Neural cell (in vitro differentiated cells): ENCODE measurements around the gene CHCHD1.

Experiments used
- CTCF ChIP-seq: fragments of 450-650 bp; IDR thresholded peaks from 2 replicates; pipeline ENCODE4 v1.5.1; 2014; ENCODE audit warnings: antibody characterized with exemption, mild to moderate bottlenecking, moderate library complexity; ENCODE audit not compliant: poor library complexity, severe bottlenecking
- EP300 ChIP-seq: fragments of 450-650 bp; conservative IDR thresholded peaks from 2 replicates; pipeline ENCODE4 v1.6.1; 2014; ENCODE audit warnings: antibody characterized with exemption, mild to moderate bottlenecking, moderate library complexity; ENCODE audit not compliant: poor library complexity, severe bottlenecking
- EZH2 ChIP-seq: fragments of 200-600, 300-800 bp; shearing (Covaris generic), sonication (generic); IDR thresholded peaks from 2 replicates; pipeline ENCODE4 v1.6.1; 2014; ENCODE audit warnings: antibody characterized with exemption, low read length, borderline replicate concordance, mild to moderate bottlenecking; ENCODE audit not compliant: insufficient read depth, poor library complexity, severe bottlenecking
- MXI1 ChIP-seq: fragments of 450-650 bp; conservative IDR thresholded peaks from 2 replicates; pipeline ENCODE4 v1.6.1; 2014; ENCODE audit warnings: antibody characterized with exemption, mild to moderate bottlenecking; ENCODE audit not compliant: poor library complexity, severe bottlenecking
- POLR2AphosphoS5 ChIP-seq: IDR thresholded peaks from 2 replicates; pipeline ENCODE4 v1.6.1; 2012
- RAD21 ChIP-seq: fragments of 450-650 bp; conservative IDR thresholded peaks from 2 replicates; pipeline ENCODE4 v1.6.1; 2014; ENCODE audit warnings: antibody characterized with exemption, mild to moderate bottlenecking, moderate library complexity
- SMC3 ChIP-seq: fragments of 450-650 bp; conservative IDR thresholded peaks from 2 replicates; pipeline ENCODE4 v1.6.1; 2014; ENCODE audit warnings: antibody characterized with exemption, mild to moderate bottlenecking, moderate library complexity; ENCODE audit not compliant: poor library complexity
- TAF1 ChIP-seq: IDR thresholded peaks from 2 replicates; pipeline ENCODE4 v1.6.1; 2012; ENCODE audit warnings: low read depth
- TF ChIP-seq, protein P1 (sequence below): IDR thresholded peaks from 2 replicates; pipeline ENCODE4 v1.6.1; 2012; ENCODE audit warnings: borderline replicate concordance

DNA sequence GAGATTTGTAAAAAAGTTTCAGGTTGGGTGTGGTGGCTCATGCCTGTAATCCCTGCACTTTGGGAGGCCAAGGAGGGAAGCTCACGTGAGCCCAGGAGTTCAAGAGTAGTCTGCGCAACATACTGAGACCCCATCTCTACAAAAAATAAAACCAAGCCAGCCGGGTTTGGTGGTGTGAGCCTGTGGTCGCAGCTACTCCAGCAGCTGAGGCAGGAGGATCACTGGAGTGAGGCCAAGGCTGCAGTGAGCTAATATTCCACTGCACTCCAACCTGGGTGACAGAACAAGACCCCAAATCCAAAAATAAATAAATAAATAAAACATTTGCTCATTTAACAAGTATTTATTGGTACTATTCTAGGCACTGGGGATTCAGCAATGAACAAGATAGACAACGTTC is 1.5 kb upstream of the CHCHD1 start:
- TF ChIP-seq EZH2 (no peak), CTCF (no peak), TAF1 (no peak), POLR2AphosphoS5 (no peak), RAD21 (no peak), EP300 (no peak), MXI1 (no peak), SMC3 (no peak)
- TF ChIP-seq, protein P1, sequence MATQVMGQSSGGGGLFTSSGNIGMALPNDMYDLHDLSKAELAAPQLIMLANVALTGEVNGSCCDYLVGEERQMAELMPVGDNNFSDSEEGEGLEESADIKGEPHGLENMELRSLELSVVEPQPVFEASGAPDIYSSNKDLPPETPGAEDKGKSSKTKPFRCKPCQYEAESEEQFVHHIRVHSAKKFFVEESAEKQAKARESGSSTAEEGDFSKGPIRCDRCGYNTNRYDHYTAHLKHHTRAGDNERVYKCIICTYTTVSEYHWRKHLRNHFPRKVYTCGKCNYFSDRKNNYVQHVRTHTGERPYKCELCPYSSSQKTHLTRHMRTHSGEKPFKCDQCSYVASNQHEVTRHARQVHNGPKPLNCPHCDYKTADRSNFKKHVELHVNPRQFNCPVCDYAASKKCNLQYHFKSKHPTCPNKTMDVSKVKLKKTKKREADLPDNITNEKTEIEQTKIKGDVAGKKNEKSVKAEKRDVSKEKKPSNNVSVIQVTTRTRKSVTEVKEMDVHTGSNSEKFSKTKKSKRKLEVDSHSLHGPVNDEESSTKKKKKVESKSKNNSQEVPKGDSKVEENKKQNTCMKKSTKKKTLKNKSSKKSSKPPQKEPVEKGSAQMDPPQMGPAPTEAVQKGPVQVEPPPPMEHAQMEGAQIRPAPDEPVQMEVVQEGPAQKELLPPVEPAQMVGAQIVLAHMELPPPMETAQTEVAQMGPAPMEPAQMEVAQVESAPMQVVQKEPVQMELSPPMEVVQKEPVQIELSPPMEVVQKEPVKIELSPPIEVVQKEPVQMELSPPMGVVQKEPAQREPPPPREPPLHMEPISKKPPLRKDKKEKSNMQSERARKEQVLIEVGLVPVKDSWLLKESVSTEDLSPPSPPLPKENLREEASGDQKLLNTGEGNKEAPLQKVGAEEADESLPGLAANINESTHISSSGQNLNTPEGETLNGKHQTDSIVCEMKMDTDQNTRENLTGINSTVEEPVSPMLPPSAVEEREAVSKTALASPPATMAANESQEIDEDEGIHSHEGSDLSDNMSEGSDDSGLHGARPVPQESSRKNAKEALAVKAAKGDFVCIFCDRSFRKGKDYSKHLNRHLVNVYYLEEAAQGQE = no peak
